ENCODE results near the gene RASL10A. TPM values are rescaled to one million over a fixed set of nuclear protein-coding genes. Genes with fewer than 3 reads are reported as not detected.
A peak's percentile ranks its signal among the peaks of the same experiment; 100 is the strongest.

RASL10A gene
- total RNA-seq, 1 experiment from 2014 or later = 1.1 TPM

- Mint-ChIP-seq H3K27ac (ENCODE audit: unreplicated experiment) (no peak overlapping the region), H3K36me3 (ENCODE audit: insufficient read depth, unreplicated experiment) (peaks cover 97% of the 10 kb centered on the region), H3K4me1 (ENCODE audit: low read depth, unreplicated experiment) (no peaks in the 10 kb centered on the region), H3K27me3 (ENCODE audit: insufficient read depth, unreplicated experiment) (no peaks in the 10 kb centered on the region), H3K4me3 (ENCODE audit: unreplicated experiment) (no peak overlapping the region), H3K9me3 (ENCODE audit: unreplicated experiment) (no peaks in the 10 kb centered on the region)
- ChIA-PET POLR2A (no interaction called here), CTCF (no interaction called here)
- TF ChIP-seq CTCF (IDR thresholded peaks at IDR 0.05; ENCODE audit: insufficient read depth in 1 of 2, low read depth in 1 of 2, low read length in 1 of 2, severe bottlenecking in 1 of 2, unreplicated experiment in 1 of 2) = no peak
- BruUV-seq (replicated peaks) = no TSS peak
- H3K4me3 ChIP-seq (ENCODE audit: low read depth, low read length) = no peak overlapping the region
- no peaks in the 10 kb centered on the region for H3K9me3 ChIP-seq
- DNase-seq = no peak
- H3K4me1 ChIP-seq = no peaks in the 10 kb centered on the region
- intact Hi-C loops (cut with micrococcal nuclease; ENCODE audit: unreplicated experiment) = no loop called here
- peaks cover 7% of the 10 kb centered on the region for H3K36me3 ChIP-seq (ENCODE audit: control insufficient read depth, insufficient read depth, low read length)
- no peaks in the 10 kb centered on the region for H3K27me3 ChIP-seq (replicated peaks; ENCODE audit: control insufficient read depth, insufficient read depth, low read length)
These were observed 25.4 kb downstream of the RASL10A start for GRCh38 chr22:29290061-29290460.

DNA sequence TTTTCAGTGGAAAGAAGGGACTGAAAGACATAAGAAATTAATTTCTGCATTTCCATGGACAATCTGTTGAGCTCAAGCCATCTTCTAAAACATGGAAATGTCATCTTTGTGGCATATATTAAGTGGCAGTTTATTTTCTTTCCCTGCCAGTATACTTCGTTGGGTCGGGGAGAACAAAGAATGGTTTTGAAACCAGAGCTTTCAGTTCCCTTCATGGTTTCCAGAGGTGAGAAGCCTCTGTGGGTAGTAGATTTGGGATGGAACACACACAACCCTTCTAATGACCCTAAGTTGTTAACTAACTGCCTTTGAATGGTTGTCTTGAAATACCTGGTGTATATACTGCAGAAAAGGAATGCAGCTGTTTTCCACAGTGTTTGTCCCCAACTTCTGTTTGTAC is 26.7 kb downstream of the RASL10A start:
- H3K27ac Mint-ChIP-seq (ENCODE audit: unreplicated experiment) = no peak overlapping the region
- no peak overlapping the region for H3K4me3 Mint-ChIP-seq (ENCODE audit: unreplicated experiment)
- DNase-seq = no peak
- Histone ChIP-seq H3K27me3 (replicated peaks; ENCODE audit: control insufficient read depth, insufficient read depth, low read length) (no peaks in the 10 kb centered on the region), H3K36me3 (ENCODE audit: control insufficient read depth, insufficient read depth, low read length) (peaks cover 7% of the 10 kb centered on the region), H3K9me3 (no peaks in the 10 kb centered on the region), H3K4me3 (ENCODE audit: low read depth, low read length) (no peak overlapping the region), H3K4me1 (no peaks in the 10 kb centered on the region)
- ChIA-PET POLR2A (no interaction called here), CTCF (no interaction called here)
- H3K4me1 Mint-ChIP-seq (ENCODE audit: low read depth, unreplicated experiment) = no peaks in the 10 kb centered on the region
- no peaks in the 10 kb centered on the region for H3K9me3 Mint-ChIP-seq (ENCODE audit: unreplicated experiment)
- intact Hi-C loops (cut with micrococcal nuclease; ENCODE audit: unreplicated experiment) = no loop called here
- peaks cover 97% of the 10 kb centered on the region for H3K36me3 Mint-ChIP-seq (ENCODE audit: insufficient read depth, unreplicated experiment)
- BruUV-seq (replicated peaks) = TSS peak; percentile 7
- no peak for TF ChIP-seq CTCF (IDR thresholded peaks at IDR 0.05; ENCODE audit: insufficient read depth in 1 of 2, low read depth in 1 of 2, low read length in 1 of 2, severe bottlenecking in 1 of 2, unreplicated experiment in 1 of 2)
- H3K27me3 Mint-ChIP-seq (ENCODE audit: insufficient read depth, unreplicated experiment) = no peaks in the 10 kb centered on the region

GRCh38 chr22:29284196-29284595 is 31.3 kb downstream of the RASL10A start:
- CTCF ChIA-PET = no interaction called here
- Mint-ChIP-seq H3K4me1 (ENCODE audit: low read depth, unreplicated experiment) (no peaks in the 10 kb centered on the region), H3K9me3 (ENCODE audit: unreplicated experiment) (no peaks in the 10 kb centered on the region), H3K4me3 (ENCODE audit: unreplicated experiment) (no peak overlapping the region), H3K36me3 (ENCODE audit: insufficient read depth, unreplicated experiment) (peaks cover 100% of the 10 kb centered on the region), H3K27me3 (ENCODE audit: insufficient read depth, unreplicated experiment) (no peaks in the 10 kb centered on the region), H3K27ac (ENCODE audit: unreplicated experiment) (no peak overlapping the region)
- H3K27me3 ChIP-seq (replicated peaks; ENCODE audit: control insufficient read depth, insufficient read depth, low read length) = no peaks in the 10 kb centered on the region
- DNase-seq = no peak
- peaks cover 8% of the 10 kb centered on the region for H3K36me3 ChIP-seq (ENCODE audit: control insufficient read depth, insufficient read depth, low read length)
- TF ChIP-seq CTCF (IDR thresholded peaks at IDR 0.05; ENCODE audit: insufficient read depth in 1 of 2, low read depth in 1 of 2, low read length in 1 of 2, severe bottlenecking in 1 of 2, unreplicated experiment in 1 of 2) = no peak
- no peaks in the 10 kb centered on the region for H3K4me1 ChIP-seq
- no peaks in the 10 kb centered on the region for H3K9me3 ChIP-seq
- H3K4me3 ChIP-seq (ENCODE audit: low read depth, low read length) = no peak overlapping the region
- POLR2A ChIA-PET = no interaction called here
- no TSS peak for BruUV-seq (replicated peaks)
- intact Hi-C loops (cut with micrococcal nuclease; ENCODE audit: unreplicated experiment) = no loop called here

All from Caco-2 (cell line).